ENCODE measurements around the gene KCNJ18.
"Not testable (repeated sequence)": the region's sequence is repeated elsewhere in the genome, so short reads cannot be mapped to it uniquely, and the experiment has no call there.

KCNJ18 gene

GRCh38 chr17:21702029-21702428 lies 9.7 kb downstream of the KCNJ18 start:
- FAIRE-seq; DNase-seq (ENCODE audit: insufficient read length, low spot score): not testable (repeated sequence)

- FAIRE-seq; DNase-seq (ENCODE audit: insufficient read length, low spot score): not testable (repeated sequence)
Measured at GRCh38 chr17:21702521-21702920, 10.2 kb downstream of the KCNJ18 start.

GRCh38 chr17:21702940-21703640 lies 10.8 kb downstream of the KCNJ18 start:
- FAIRE-seq; DNase-seq (ENCODE audit: insufficient read length, low spot score): not testable (repeated sequence)

- not testable (repeated sequence) for FAIRE-seq; DNase-seq (ENCODE audit: insufficient read length, low spot score)
Measured at GRCh38 chr17:21703891-21704872, 11.9 kb downstream of the KCNJ18 start.

- FAIRE-seq (no peak), DNase-seq (ENCODE audit: insufficient read length, low spot score) (no peak)
Measured at GRCh38 chr17:21705021-21705601, 12.8 kb downstream of the KCNJ18 start.

GRCh38 chr17:21705746-21706145 lies 13.4 kb downstream of the KCNJ18 start:
- not testable (repeated sequence) for DNase-seq (ENCODE audit: insufficient read length, low spot score); FAIRE-seq

- FAIRE-seq; DNase-seq (ENCODE audit: insufficient read length, low spot score): not testable (repeated sequence)
Measured at GRCh38 chr17:21706546-21706945, 14.2 kb downstream of the KCNJ18 start.

- not testable (repeated sequence) for FAIRE-seq; DNase-seq (ENCODE audit: insufficient read length, low spot score)
Measured at GRCh38 chr17:21707131-21707530, 14.8 kb downstream of the KCNJ18 start.

GRCh38 chr17:21707711-21708611 lies 15.6 kb downstream of the KCNJ18 start:
- DNase-seq (ENCODE audit: insufficient read length, low spot score); FAIRE-seq: not testable (repeated sequence)

- FAIRE-seq; DNase-seq (ENCODE audit: insufficient read length, low spot score): not testable (repeated sequence)
Measured at GRCh38 chr17:21708612-21709535, 16.6 kb downstream of the KCNJ18 start.

GRCh38 chr17:21709994-21710393 lies 17.7 kb downstream of the KCNJ18 start:
- not testable (repeated sequence) for DNase-seq (ENCODE audit: insufficient read length, low spot score); FAIRE-seq

GRCh38 chr17:21710486-21710885 lies 18.2 kb downstream of the KCNJ18 start:
- DNase-seq (ENCODE audit: insufficient read length, low spot score); FAIRE-seq: not testable (repeated sequence)

GRCh38 chr17:21711182-21711581 lies 18.9 kb downstream of the KCNJ18 start:
- no peak for DNase-seq (ENCODE audit: insufficient read length, low spot score)
- FAIRE-seq: no peak

- FAIRE-seq; DNase-seq (ENCODE audit: insufficient read length, low spot score): not testable (repeated sequence)
Measured at GRCh38 chr17:21713020-21713419, 20.7 kb downstream of the KCNJ18 start.

GRCh38 chr17:21713631-21714030 lies 21.3 kb downstream of the KCNJ18 start:
- DNase-seq (ENCODE audit: insufficient read length, low spot score); FAIRE-seq: not testable (repeated sequence)

- FAIRE-seq; DNase-seq (ENCODE audit: insufficient read length, low spot score): not testable (repeated sequence)
Measured at GRCh38 chr17:21714676-21715075, 22.4 kb downstream of the KCNJ18 start.

- FAIRE-seq: not testable (repeated sequence)
Measured at GRCh38 chr17:21715877-21716276, 23.6 kb downstream of the KCNJ18 start.

GRCh38 chr17:21718971-21719370 lies 26.6 kb downstream of the KCNJ18 start:
- not testable (repeated sequence) for FAIRE-seq

More at GRCh38 chr17:21715877-21716276, 23.6 kb downstream of the KCNJ18 start:
- DNase-seq (ENCODE audit: insufficient read length, low spot score): not testable (repeated sequence)

More at GRCh38 chr17:21718971-21719370, 26.6 kb downstream of the KCNJ18 start:
- not testable (repeated sequence) for DNase-seq (ENCODE audit: insufficient read length, low spot score)

Data from HTR-8/SVneo (cell line).